CD4-positive, alpha-beta T cell (primary cell): Measurements from ENCODE around the gene MAGEA6. TPM values are rescaled to one million over a fixed set of nuclear protein-coding genes. Genes with fewer than 3 reads are reported as not detected.

Experiments used
- ATAC-seq: fragments of 200-7000 bp; cut with Tn5 transposase; one replicate; pipeline ENCODE4 v1.10.0; 2022; ENCODE audit warnings: mild to moderate bottlenecking; ENCODE audit not compliant: poor library complexity
- CTCF ChIA-PET: fragments of 350-600 bp; sonication (Branson Sonifier 250); formaldehyde crosslinking; loops from one replicate; lab custom pipeline; 2021; ENCODE audit warnings: antibody characterized with exemption, inconsistent platforms; lab: Charles Lee
- POLR2A ChIA-PET: fragments of 350-600 bp; sonication (Branson Sonifier 250); formaldehyde crosslinking; loops from one replicate; lab custom pipeline; 2021; ENCODE audit warnings: antibody characterized with exemption, inconsistent platforms; lab: Charles Lee
- DNase-seq, 14 experiments: peaks; one replicate each; pipeline ENCODE4 v3.0.0-alpha.2; 2013 to 2020; ENCODE audit warnings: mixed read lengths in 2 of 14
- H3K27ac ChIP-seq, 2 donors: one replicate each; pipeline versions ENCODE4 v1.5.1 to v1.7.0; 2013; ENCODE audit warnings: low read length in 2 of 2, low read depth in 1 of 2, mild to moderate bottlenecking in 1 of 2
- H3K27me3 ChIP-seq, 2 experiments: 1 replicate in 1 of 2; 2 replicates in 1 of 2; pipeline versions ENCODE4 v1.6.1 to v1.7.0; 2013; ENCODE audit warnings: low read length in 2 of 2, control low read depth in 1 of 2, mild to moderate bottlenecking in 1 of 2, moderate library complexity in 1 of 2; ENCODE audit not compliant: insufficient read depth in 2 of 2, control insufficient read depth in 1 of 2
- H3K36me3 ChIP-seq: one replicate; pipeline ENCODE4 v1.6.1; 2013; ENCODE audit warnings: low read length, control low read depth; ENCODE audit not compliant: insufficient read depth
- H3K4me1 ChIP-seq: one replicate; pipeline ENCODE4 v1.6.1; 2013; ENCODE audit warnings: low read length, control low read depth; ENCODE audit not compliant: insufficient read depth
- H3K4me3 ChIP-seq: one replicate; pipeline ENCODE4 v1.5.1; 2013; ENCODE audit warnings: mild to moderate bottlenecking, low read length, moderate library complexity
- H3K9me3 ChIP-seq, 2 experiments: 1 replicate in 1 of 2; 2 replicates in 1 of 2; pipeline versions ENCODE4 v1.6.1 to v1.7.0; 2013; ENCODE audit warnings: low read length in 2 of 2, mild to moderate bottlenecking in 2 of 2, control low read depth in 1 of 2, moderate library complexity in 1 of 2; ENCODE audit not compliant: control insufficient read depth in 1 of 2, insufficient read depth in 1 of 2
- H3K27ac Mint-ChIP-seq: one replicate; pipeline ENCODE4 v1.8.0; 2020; ENCODE audit warnings: mixed read lengths
- H3K27me3 Mint-ChIP-seq: one replicate; pipeline ENCODE4 v1.8.0; 2021; ENCODE audit warnings: mixed read lengths
- H3K36me3 Mint-ChIP-seq: one replicate; pipeline ENCODE4 v1.8.0; 2021; ENCODE audit warnings: low read depth, mixed read lengths
- H3K4me1 Mint-ChIP-seq: one replicate; pipeline ENCODE4 v1.8.0; 2021; ENCODE audit warnings: low read depth, mixed read lengths
- H3K4me3 Mint-ChIP-seq: one replicate; pipeline ENCODE4 v1.8.0; 2020; ENCODE audit warnings: mild to moderate bottlenecking, mixed read lengths
- H3K9me3 Mint-ChIP-seq: one replicate; pipeline ENCODE4 v1.8.0; 2020; ENCODE audit warnings: mixed read lengths
- CTCF ChIP-seq: fragments of 200-600 bp; IDR thresholded peaks from one replicate; pipeline ENCODE4 v1.8.0; 2022; ENCODE audit warnings: antibody characterized with exemption, mild to moderate bottlenecking
- intact Hi-C, 2 experiments: fragments of 100-400 bp; cut with DNase I in 1 of 2; cut with micrococcal nuclease in 1 of 2; formaldehyde crosslinking; loops; one replicate each; pipeline versions ENCODE4 v1.15.1 to v1.9.0; 2023 to 2025; cut with DNase I, micrococcal nuclease
- total RNA-seq, 174 experiments: library from RNA in 2 of 174; stranded (reverse) in 2 of 174; gene quantifications; one replicate each; pipeline ENCODE4 v1.2.3 and lab custom pipeline; 2021 to 2026

The MAGEA6 gene
- total RNA-seq, 2 experiments from 2014 or later, result not detected

- H3K36me3 Mint-ChIP-seq, result no peaks in the 10 kb centered on the region
- POLR2A ChIA-PET, result no interaction called here
- TF ChIP-seq CTCF, result no peak
- Histone ChIP-seq H3K4me3 (no peak overlapping the region), H3K36me3 (no peaks in the 10 kb centered on the region), H3K9me3 (no peaks in the 10 kb centered on the region), H3K27ac (no peak overlapping the region), H3K27me3 (peaks cover 0 to 2% of the 10 kb centered on the region in 2 experiments), H3K4me1 (no peaks in the 10 kb centered on the region)
- H3K27me3 Mint-ChIP-seq, result peaks cover 8% of the 10 kb centered on the region
- intact Hi-C loops, result loop anchor here in 1 of 2 experiments (5.0 kb wide), 1 partner anchor 1665 kb away; no protein-coding TSS in a partner anchor
- H3K4me1 Mint-ChIP-seq, result peaks cover 10% of the 10 kb centered on the region
- H3K27ac Mint-ChIP-seq, result no peak overlapping the region
- CTCF ChIA-PET, result no interaction called here
- H3K9me3 Mint-ChIP-seq, result no peaks in the 10 kb centered on the region
- no peak overlapping the region for H3K4me3 Mint-ChIP-seq
- DNase-seq (no peak), ATAC-seq (no peak)
Measured at GRCh38 chrX:152817078-152817764, 47.7 kb upstream of the MAGEA6 start.

GRCh38 chrX:152814048-152814447, 44.6 kb upstream of the MAGEA6 start:
- Histone ChIP-seq H3K9me3 (no peaks in the 10 kb centered on the region), H3K27ac (no peak overlapping the region), H3K4me1 (no peaks in the 10 kb centered on the region), H3K36me3 (no peaks in the 10 kb centered on the region), H3K4me3 (no peak overlapping the region), H3K27me3 (peaks cover 0 to 2% of the 10 kb centered on the region in 2 experiments)
- Mint-ChIP-seq H3K4me3 (no peak overlapping the region), H3K36me3 (no peaks in the 10 kb centered on the region), H3K9me3 (no peaks in the 10 kb centered on the region), H3K4me1 (peaks cover 10% of the 10 kb centered on the region), H3K27ac (no peak overlapping the region), H3K27me3 (peaks cover 4% of the 10 kb centered on the region)
- TF ChIP-seq CTCF, result no peak
- CTCF ChIA-PET, result interaction anchor here (1.0 kb wide), 1 partner anchor 19 kb away, joined by 3 read pairs; no protein-coding TSS in a partner anchor
- ATAC-seq (no peak), DNase-seq (no peak)
- POLR2A ChIA-PET, result no interaction called here
- intact Hi-C loops, result no loop called here

- Histone ChIP-seq H3K27me3 (peaks cover 0 to 2% of the 10 kb centered on the region in 2 experiments), H3K27ac (no peak overlapping the region), H3K9me3 (no peaks in the 10 kb centered on the region), H3K4me1 (no peaks in the 10 kb centered on the region), H3K36me3 (no peaks in the 10 kb centered on the region), H3K4me3 (no peak overlapping the region)
- no peaks in the 10 kb centered on the region for H3K9me3 Mint-ChIP-seq
- ChIA-PET POLR2A (interaction anchor here (1.2 kb wide), 1 partner anchor 17 kb away, joined by 3 read pairs; the partner anchor contains the start of genes CETN2 and NSDHL), CTCF (interaction anchor here (1.0 kb wide), 1 partner anchor 20 kb away, joined by 3 read pairs; no protein-coding TSS in a partner anchor)
- no peak overlapping the region for H3K4me3 Mint-ChIP-seq
- peaks cover 4% of the 10 kb centered on the region for H3K27me3 Mint-ChIP-seq
- H3K27ac Mint-ChIP-seq, result no peak overlapping the region
- no peaks in the 10 kb centered on the region for H3K36me3 Mint-ChIP-seq
- no peak for ATAC-seq
- H3K4me1 Mint-ChIP-seq, result peaks cover 10% of the 10 kb centered on the region
- no peak for DNase-seq
- intact Hi-C loops, result no loop called here
- TF ChIP-seq CTCF, result no peak
Measured at GRCh38 chrX:152813206-152813605, 43.7 kb upstream of the MAGEA6 start.
